ENCODE results near the gene ASPDH.

GRCh38 chr19:50481351-50482149, 32.2 kb downstream of the ASPDH start:
- TF ChIP-seq ZNF766 (CRISPR knock-in tag; IDR thresholded peaks at IDR 0.05; ENCODE audit: borderline replicate concordance) (no peak), ETV6 (CRISPR knock-in tag; conservative IDR thresholded peaks at IDR 0.05) (no peak), DR1 (CRISPR knock-in tag; IDR thresholded peaks at IDR 0.05) (no peak), HMG20A (CRISPR knock-in tag; IDR thresholded peaks at IDR 0.05; ENCODE audit: borderline replicate concordance) (no peak), ZNF138 (CRISPR knock-in tag; IDR thresholded peaks at IDR 0.05; ENCODE audit: low read depth) (no peak), CTCF (CRISPR knock-in tag; IDR thresholded peaks at IDR 0.05) (no peak), ZNF530 (CRISPR knock-in tag; IDR thresholded peaks at IDR 0.05; ENCODE audit: low read depth) (no peak), TFAP4 (IDR thresholded peaks at IDR 0.05; ENCODE audit: borderline replicate concordance, low read depth) (no peak)
